Large intestine (tissue), 3 donors: Measurements from ENCODE around the gene FOXG1. TPM values are rescaled to one million over a fixed set of nuclear protein-coding genes. Genes with fewer than 3 reads are reported as not detected.

Source experiments
- DNase-seq, 2 donors: peaks; one replicate each; pipeline versions ENCODE4 v3.0.0 to v3.0.0-alpha.2; 2013
- H3K27ac ChIP-seq: one replicate; pipeline ENCODE4 v1.5.1; 2013; ENCODE audit warnings: low read length
- H3K27me3 ChIP-seq: 2 replicates; pipeline ENCODE4 v1.6.1; 2013; ENCODE audit warnings: low read length; ENCODE audit not compliant: control insufficient read depth, insufficient read depth
- H3K36me3 ChIP-seq: 2 replicates; pipeline ENCODE4 v1.6.1; 2013; ENCODE audit warnings: low read length; ENCODE audit not compliant: control insufficient read depth, insufficient read depth
- H3K4me1 ChIP-seq: one replicate; pipeline ENCODE4 v1.6.1; 2013; ENCODE audit warnings: low read length; ENCODE audit not compliant: control insufficient read depth, insufficient read depth
- H3K4me3 ChIP-seq: one replicate; pipeline ENCODE4 v1.5.1; 2013; ENCODE audit warnings: low read length
- H3K9me3 ChIP-seq: one replicate; pipeline ENCODE4 v1.6.1; 2013; ENCODE audit warnings: mild to moderate bottlenecking, low read depth, low read length, moderate library complexity; ENCODE audit not compliant: control insufficient read depth
- WGBS: methylation state at CpG from one replicate; pipeline ENCODE4 v1.1.5; 2013; ENCODE audit warnings: low lambda C conversion rate; ENCODE audit not compliant: insufficient coverage; 5-methylcytosine and 5-hydroxymethylcytosine counted together
- polyA plus RNA-seq: library from polyadenylated mRNA; unstranded; fragments of 120-200 nt; gene quantifications from one replicate; pipeline ENCODE4 v1.2.1, GENCODE V29; 2013

The FOXG1 gene
- polyA plus RNA-seq, 1 donor = not detected

- Histone ChIP-seq H3K27ac (no peak overlapping the region), H3K27me3 (no peaks in the 10 kb centered on the region), H3K4me1 (no peaks in the 10 kb centered on the region), H3K9me3 (no peaks in the 10 kb centered on the region), H3K4me3 (no peak overlapping the region), H3K36me3 (no peaks in the 10 kb centered on the region)
- no peak for DNase-seq
- 100% methylated on average over 3 of the region's 3 CpGs for WGBS
Observed at GRCh38 chr14:28813810-28814209, 47.2 kb downstream of the FOXG1 start.
